Middle frontal gyrus (tissue), 1 donor: ENCODE measurements around the gene TMED5.

Experiments used
- DNase-seq: peaks from one replicate; pipeline ENCODE4 v3.0.0-alpha.2; 2015; ENCODE audit warnings: low spot score; ENCODE audit errors: extremely low spot score

The TMED5 gene

GRCh38 chr1:93124556-93125355 is 55.5 kb downstream of the TMED5 start:
- no peak for DNase-seq

- no peak for DNase-seq
Observed at GRCh38 chr1:93123201-93123783, 56.9 kb downstream of the TMED5 start.

- DNase-seq, result no peak
Observed at GRCh38 chr1:93120614-93121013, 59.6 kb downstream of the TMED5 start.

GRCh38 chr1:93114391-93114790 is 65.8 kb downstream of the TMED5 start:
- DNase-seq, result no peak

GRCh38 chr1:93113127-93113526 is 67.1 kb downstream of the TMED5 start:
- no peak for DNase-seq

GRCh38 chr1:93111561-93111960 is 68.7 kb downstream of the TMED5 start:
- DNase-seq, result no peak

GRCh38 chr1:93111065-93111464 is 69.1 kb downstream of the TMED5 start:
- no peak for DNase-seq

GRCh38 chr1:93109578-93109977 is 70.6 kb downstream of the TMED5 start:
- no peak for DNase-seq

GRCh38 chr1:93108335-93108734 is 71.9 kb downstream of the TMED5 start:
- no peak for DNase-seq

GRCh38 chr1:93107395-93107794 is 72.8 kb downstream of the TMED5 start:
- no peak for DNase-seq

GRCh38 chr1:93106226-93106625 is 74.0 kb downstream of the TMED5 start:
- DNase-seq, result no peak

- no peak for DNase-seq
Observed at GRCh38 chr1:93102142-93102541, 78.1 kb downstream of the TMED5 start.
